ENCODE data around the gene SRRM3. TPM values are rescaled to one million over a fixed set of nuclear protein-coding genes. Genes with fewer than 3 reads are reported as not detected.
A peak's percentile ranks its signal among the peaks of the same experiment; 100 is the strongest.

SRRM3 gene
- polyA plus RNA-seq, 1 donor from 2014 or later, result 34.9 TPM

- Histone ChIP-seq H3K9me3 (ENCODE audit: low read length) (no peaks in the 10 kb centered on the region), H3K27ac (ENCODE audit: low read length) (peak overlapping the region; percentile 83), H2AFZ (ENCODE audit: low read depth, low read length) (peak overlapping the region; percentile 60)
Measured at GRCh38 chr7:76165973-76166403, 35.7 kb upstream of the SRRM3 start.

More at GRCh38 chr7:76165973-76166403, 35.7 kb upstream of the SRRM3 start:
- Histone ChIP-seq H3K36me3 (ENCODE audit: insufficient read depth, low read length) (no peaks in the 10 kb centered on the region), H3F3A (ENCODE audit: insufficient read depth, low read length, poor library complexity, severe bottlenecking) (no peaks in the 10 kb centered on the region), H3K4me2 (ENCODE audit: low read length) (no peak overlapping the region), H3K79me2 (replicated peaks; ENCODE audit: insufficient read depth, low read length) (no peaks in the 10 kb centered on the region), H3K9me2 (ENCODE audit: insufficient read depth, low read length) (no peaks in the 10 kb centered on the region), H3K4me3 (ENCODE audit: low read length) (peak overlapping the region; percentile 87), H3K9ac (ENCODE audit: low read length) (peak overlapping the region; percentile 88), H4K20me1 (ENCODE audit: insufficient read depth) (no peaks in the 10 kb centered on the region), H3K27me3 (ENCODE audit: insufficient read depth, low read depth, low read length) (no peaks in the 10 kb centered on the region)
- TF ChIP-seq CTCF (IDR thresholded peaks at IDR 0.05; ENCODE audit: poor library complexity, severe bottlenecking) (no peak), RAD21 (conservative IDR thresholded peaks at IDR 0.05) (no peak), MXI1 (conservative IDR thresholded peaks at IDR 0.05; ENCODE audit: poor library complexity, severe bottlenecking) (no peak), REST (IDR thresholded peaks at IDR 0.05; ENCODE audit: borderline replicate concordance) (no peak), EZH2 (IDR thresholded peaks at IDR 0.05; ENCODE audit: borderline replicate concordance, insufficient read depth, low read length, poor library complexity, severe bottlenecking) (no peak), TAF1 (IDR thresholded peaks at IDR 0.05; ENCODE audit: low read depth) (no peak), EP300 (conservative IDR thresholded peaks at IDR 0.05; ENCODE audit: poor library complexity, severe bottlenecking) (no peak), SMC3 (conservative IDR thresholded peaks at IDR 0.05; ENCODE audit: poor library complexity) (no peak), POLR2AphosphoS5 (IDR thresholded peaks at IDR 0.05) (no peak)

Data from neural cell (in vitro differentiated cells).